UCSD-AML1 (cell line): ENCODE results near the gene CYTH4.

Experiments
- DNase-seq: peaks from one replicate; lab custom pipeline; 2025; ENCODE audit not compliant: unreplicated experiment; lab: John Stamatoyannopoulos, UW

CYTH4 gene

GRCh38 chr22:37287550-37287951, 5.2 kb downstream of the CYTH4 start:
- DNase-seq: no peak

- no peak for DNase-seq
These were observed 6.2 kb downstream of the CYTH4 start for GRCh38 chr22:37288521-37288920.

- no peak for DNase-seq
These were observed 6.9 kb downstream of the CYTH4 start for GRCh38 chr22:37289156-37289735.

GRCh38 chr22:37290737-37291136, 8.4 kb downstream of the CYTH4 start:
- DNase-seq: no peak

- DNase-seq: no peak
These were observed 9.4 kb downstream of the CYTH4 start for GRCh38 chr22:37291559-37292298.

GRCh38 chr22:37292641-37293040, 10.3 kb downstream of the CYTH4 start:
- no peak for DNase-seq

GRCh38 chr22:37293172-37293571, 10.9 kb downstream of the CYTH4 start:
- DNase-seq: no peak

- no peak for DNase-seq
These were observed 12.4 kb downstream of the CYTH4 start for GRCh38 chr22:37294747-37295146.

GRCh38 chr22:37295213-37295886, 13.0 kb downstream of the CYTH4 start:
- no peak for DNase-seq

- DNase-seq: no peak
These were observed 13.6 kb downstream of the CYTH4 start for GRCh38 chr22:37295946-37296345.

- peak; percentile 40 for DNase-seq
These were observed 16.6 kb downstream of the CYTH4 start for GRCh38 chr22:37298748-37299495.

GRCh38 chr22:37299969-37300509, 17.7 kb downstream of the CYTH4 start:
- DNase-seq: no peak

- DNase-seq: peak; percentile 86
These were observed 18.3 kb downstream of the CYTH4 start for GRCh38 chr22:37300551-37301017.

- no peak for DNase-seq
These were observed 19.0 kb downstream of the CYTH4 start for GRCh38 chr22:37301144-37301830.

- no peak for DNase-seq
These were observed 20.6 kb downstream of the CYTH4 start for GRCh38 chr22:37302674-37303555.

GRCh38 chr22:37303821-37304274, 21.5 kb downstream of the CYTH4 start:
- DNase-seq: peak; percentile 53

GRCh38 chr22:37304595-37305343, 22.5 kb downstream of the CYTH4 start:
- DNase-seq: no peak

- DNase-seq: no peak
These were observed 23.6 kb downstream of the CYTH4 start for GRCh38 chr22:37305887-37306286.

GRCh38 chr22:37306494-37306829, 24.2 kb downstream of the CYTH4 start:
- DNase-seq: no peak
